SK-N-SH (cell line): ENCODE data around the gene MYORG.

Source experiments
- CTCF ChIP-seq: fragments of 200-600 bp; sonication (generic); IDR thresholded peaks from 2 replicates; pipeline ENCODE4 v1.6.1; 2017; ENCODE audit warnings: antibody characterized with exemption, mild to moderate bottlenecking, moderate library complexity
- MEF2A ChIP-seq: IDR thresholded peaks from 2 replicates; pipeline ENCODE4 v1.4.0; 2012; ENCODE audit warnings: low read depth, borderline replicate concordance

DNA sequence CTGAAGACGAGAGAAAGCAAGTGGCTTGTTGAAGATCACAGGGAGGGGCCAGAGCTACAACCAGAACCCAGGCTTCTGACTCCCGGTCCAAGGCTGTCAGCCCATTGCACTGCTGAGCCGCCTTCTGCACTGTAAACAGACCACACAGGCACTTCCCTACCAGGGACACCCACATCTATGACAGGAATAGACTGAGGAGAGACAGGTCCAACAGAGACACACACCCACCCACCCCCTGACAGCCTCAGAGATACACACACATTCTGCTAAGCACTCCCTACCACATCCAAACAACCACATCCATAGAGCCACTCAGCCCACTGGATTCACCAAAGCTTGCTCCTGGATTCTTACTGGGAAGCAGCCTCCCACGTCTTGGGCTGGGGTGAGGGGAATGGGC is 23.0 kb upstream of the MYORG start:
- TF ChIP-seq MEF2A (no peak), CTCF (no peak)
